Dedifferentiated amniotic fluid mesenchymal stem cell (primary cell): ENCODE results near the gene ZNF729.
"Not testable (repeated sequence)": the region's sequence is repeated elsewhere in the genome, so short reads cannot be mapped to it uniquely, and the experiment has no call there.

Experiments
- DNase-seq: peaks from one replicate; pipeline ENCODE4 v3.0.0-alpha.2; 2016; ENCODE audit errors: extremely low spot score

The ZNF729 gene

GRCh38 chr19:22286151-22286810 is at the start of gene ZNF729:
Gene ZNF729 (plus strand): TSS chr19:22286441. CDS start chr19:22286526, 85 bp downstream.
- DNase-seq, result no peak

GRCh38 chr19:22256856-22257255 is 29.4 kb upstream of the ZNF729 start:
- DNase-seq, result no peak

- DNase-seq, result no peak
These were observed 28.9 kb upstream of the ZNF729 start for GRCh38 chr19:22257381-22257780.

- DNase-seq, result no peak
These were observed 28.3 kb upstream of the ZNF729 start for GRCh38 chr19:22257916-22258315.

GRCh38 chr19:22260499-22260898 is 25.7 kb upstream of the ZNF729 start:
- DNase-seq, result no peak

GRCh38 chr19:22261596-22261995 is 24.6 kb upstream of the ZNF729 start:
- no peak for DNase-seq

- no peak for DNase-seq
These were observed 23.1 kb upstream of the ZNF729 start for GRCh38 chr19:22263121-22263520.

- DNase-seq, result not testable (repeated sequence)
These were observed 35.3 kb downstream of the ZNF729 start for GRCh38 chr19:22321554-22321953.

GRCh38 chr19:22326219-22326618 is 40.0 kb downstream of the ZNF729 start:
- no peak for DNase-seq

GRCh38 chr19:22327321-22327720 is 41.1 kb downstream of the ZNF729 start:
- DNase-seq, result no peak

- no peak for DNase-seq
These were observed 45.3 kb downstream of the ZNF729 start for GRCh38 chr19:22331521-22331920.

- DNase-seq, result no peak
These were observed 46.7 kb downstream of the ZNF729 start for GRCh38 chr19:22332924-22333323.

GRCh38 chr19:22335716-22336115 is 49.5 kb downstream of the ZNF729 start:
- no peak for DNase-seq

GRCh38 chr19:22354665-22355064 is 68.4 kb downstream of the ZNF729 start:
- DNase-seq, result no peak
